HepG2 (cell line): ENCODE results near the gene ESRRB. TPM values are rescaled to one million over a fixed set of nuclear protein-coding genes. Genes with fewer than 3 reads are reported as not detected.

ENCODE experiments used
- ATAC-seq: fragments of 200-7000 bp; cut with Tn5 transposase; 3 replicates; pipeline ENCODE4 v1.9.1; 2020; ENCODE audit warnings: mild to moderate bottlenecking, moderate library complexity
- BruUV-seq: library from RNA; stranded (reverse); fragments of 400-500 nt; replicated peaks from 2 replicates; lab custom pipeline; 2021; lab: Mats Ljungman, UMichigan
- CTCF ChIA-PET: fragments of 300-600 bp; formaldehyde crosslinking; extraction: SDS; loops from one replicate; lab custom pipeline; 2021; ENCODE audit warnings: low total read pairs, inconsistent platforms, low intra/inter-chr PET ratio; lab: Yijun Ruan, JAX
- POLR2A ChIA-PET: fragments of 350-600 bp; sonication (Branson Sonifier 250); formaldehyde crosslinking; loops from one replicate; lab custom pipeline; 2020; ENCODE audit warnings: antibody characterized with exemption, inconsistent platforms; lab: Yijun Ruan, JAX
- DNase-seq: peaks from one replicate; pipeline ENCODE4 v3.0.0-alpha.2; 2015; ENCODE audit warnings: low spot score
- FAIRE-seq: peaks from 3 replicates; lab custom pipeline; 2011; peaks lifted over from hg19 to GRCh38; lab: Jason Lieb, UNC
- H2AFZ ChIP-seq: one replicate; pipeline ENCODE4 v1.6.1; 2011; ENCODE audit warnings: low read length, inconsistent platforms
- H3K27ac ChIP-seq: fragments of 300-600 bp; 3 replicates; pipeline ENCODE4 v1.8.0; 2011; ENCODE audit warnings: mixed run types, mild to moderate bottlenecking, mixed read lengths, low read length, inconsistent platforms; ENCODE audit not compliant: insufficient read depth; ENCODE audit errors: extremely low read length
- H3K27me3 ChIP-seq, 2 experiments: fragments of 200-600 bp in 1 of 2; 2 replicates in 1 of 2; 3 replicates in 1 of 2; pipeline versions ENCODE4 v1.6.0 to v1.8.0; 2011; ENCODE audit warnings: low read length in 2 of 2, mild to moderate bottlenecking in 2 of 2, moderate library complexity in 2 of 2, inconsistent platforms in 1 of 2; ENCODE audit not compliant: insufficient read depth in 2 of 2, control insufficient read depth in 1 of 2
- H3K36me3 ChIP-seq, 2 experiments: fragments of 200-600 bp in 1 of 2; replicated peaks in 1 of 2; 2 replicates in 1 of 2; 3 replicates in 1 of 2; pipeline versions ENCODE4 v1.5.1 to v1.8.0; 2011; ENCODE audit warnings: low read length in 2 of 2, inconsistent platforms in 1 of 2; ENCODE audit not compliant: insufficient read depth in 2 of 2, control insufficient read depth in 1 of 2
- H3K4me1 ChIP-seq: 2 replicates; pipeline ENCODE4 v1.5.1; 2012; ENCODE audit warnings: low read length, inconsistent platforms; ENCODE audit not compliant: insufficient read depth
- H3K4me2 ChIP-seq: 2 replicates; pipeline ENCODE4 v1.6.0; 2011; ENCODE audit warnings: low read depth, low read length, inconsistent platforms
- H3K4me3 ChIP-seq, 3 experiments: fragments of 200-600 bp in 1 of 3; sonication (generic), shearing (Covaris generic) in 1 of 3; replicated peaks in 1 of 3; 2 replicates each; pipeline ENCODE4 v1.5.1; 2011 to 2016; ENCODE audit warnings: low read length in 3 of 3, inconsistent platforms in 2 of 3, low read depth in 2 of 3, mild to moderate bottlenecking in 2 of 3, control low read depth in 1 of 3, mixed read lengths in 1 of 3; ENCODE audit not compliant: insufficient read depth in 1 of 3
- H3K79me2 ChIP-seq: one replicate; pipeline ENCODE4 v1.6.1; 2011; ENCODE audit warnings: low read length, inconsistent platforms; ENCODE audit not compliant: insufficient read depth
- H3K9ac ChIP-seq: 2 replicates; pipeline ENCODE4 v1.6.0; 2011; ENCODE audit warnings: mild to moderate bottlenecking, low read depth, low read length, inconsistent platforms; ENCODE audit not compliant: insufficient read depth
- H3K9me3 ChIP-seq: 2 replicates; pipeline ENCODE4 v1.5.1; 2012; ENCODE audit warnings: mild to moderate bottlenecking, low read length
- H4K20me1 ChIP-seq: 2 replicates; pipeline ENCODE4 v1.6.0; 2011; ENCODE audit warnings: inconsistent platforms, mild to moderate bottlenecking, low read length, moderate library complexity; ENCODE audit not compliant: insufficient read depth
- AFF4 ChIP-seq: sonication (generic); formaldehyde crosslinking; IDR thresholded peaks from 2 replicates; pipeline ENCODE4 v1.4.0; 2020; ENCODE audit warnings: missing genetic modification reagents
- MYC ChIP-seq: sonication (generic); formaldehyde crosslinking; IDR thresholded peaks from 2 replicates; pipeline ENCODE4 v1.9.0; 2021; ENCODE audit warnings: missing genetic modification reagents, borderline replicate concordance
- SP140L ChIP-seq: sonication (generic); formaldehyde crosslinking; IDR thresholded peaks from 2 replicates; pipeline ENCODE4 v1.4.0; 2020; ENCODE audit warnings: missing genetic modification reagents, borderline replicate concordance
- WGBS: methylation state at CpG from one replicate; pipeline ENCODE4 v1.1.6; 2017; ENCODE audit warnings: low lambda C conversion rate; 5-methylcytosine and 5-hydroxymethylcytosine counted together
- in situ Hi-C: cut with HindIII; loops from 2 replicates; pipeline ENCODE4 v1.10.0; 2017; ENCODE audit warnings: low pct_unique_long_range_greater_than_20kb; ENCODE audit not compliant: extremely low pct_ligation_motif_present
- intact Hi-C: fragments of 100-400 bp; cut with micrococcal nuclease; formaldehyde crosslinking; loops from one replicate; pipeline ENCODE4 v1.10.0; 2022; ENCODE audit not compliant: unreplicated experiment
- polyA plus RNA-seq, 8 experiments: library from polyadenylated mRNA; depleted of rRNA in 3 of 8; stranded (reverse) in 7 of 8; unstranded in 1 of 8; fragments of >200 nt; fragmentation: Illumina TruSeq in 4 of 8; extraction: Trizol in 4 of 8; gene quantifications; 2 replicates each; pipeline versions ENCODE4 v1.2.1 to v1.2.3, GENCODE V29; 2011 to 2016; ENCODE audit warnings: low read depth in 4 of 8, missing spikeins in 1 of 8, mixed read lengths in 1 of 8; ENCODE audit not compliant: insufficient read depth in 1 of 8
- total RNA-seq, 5 experiments: library from RNA; depleted of rRNA; stranded (reverse); fragments of >200 nt; fragmentation: Illumina TruSeq; extraction: Trizol; gene quantifications; 2 replicates each; pipeline ENCODE4 v1.2.3, GENCODE V29; 2016; ENCODE audit warnings: low read depth in 1 of 5

ESRRB gene
- total and polyA plus RNA-seq, 2 of the 13 experiments (the other 11 are each of a cell fraction or from before 2014, with no cell fraction given) = 0.04 to 0.33 TPM

GRCh38 chr14:76351941-76352340 lies 24.0 kb upstream of the ESRRB start:
- ChIA-PET POLR2A (no interaction called here), CTCF (interaction anchor here (2.3 kb wide), 1 partner anchor 301 kb away, joined by 25 read pairs; no protein-coding TSS in a partner anchor)
- H3K79me2 ChIP-seq = no peaks in the 10 kb centered on the region
- WGBS = 75% methylated on average over 5 of the region's 5 CpGs
- H3K9ac ChIP-seq = no peak overlapping the region
- no peak overlapping the region for H2AFZ ChIP-seq
- TF ChIP-seq AFF4 (CRISPR knock-in tag) = no peak
- no peak for TF ChIP-seq SP140L
- no peak for TF ChIP-seq MYC (CRISPR knock-in tag)
- no peaks in the 10 kb centered on the region for H4K20me1 ChIP-seq
- DNase-seq (no peak), ATAC-seq (no peak), FAIRE-seq (no peak)
- H3K27me3 ChIP-seq = no peaks in the 10 kb centered on the region
- no peak overlapping the region for H3K4me2 ChIP-seq
- peaks cover 12% of the 10 kb centered on the region; the same call in 1 of the 2 replicates for H3K4me1 ChIP-seq
- in situ Hi-C loops (loop anchor here (5.0 kb wide), 1 partner anchor 300 kb away; no protein-coding TSS in a partner anchor), intact Hi-C loops (loop anchor here (1.0 to 10.0 kb wide), 2 partner anchors 247 to 301 kb away; no protein-coding TSS in a partner anchor)
- H3K4me3 ChIP-seq = no peak overlapping the region
- H3K36me3 ChIP-seq = no peaks in the 10 kb centered on the region
- H3K9me3 ChIP-seq = no peaks in the 10 kb centered on the region
- BruUV-seq = no TSS peak
- no peak overlapping the region for H3K27ac ChIP-seq
